Measurements from ENCODE around the gene SYNPO2. TPM values are rescaled to one million over a fixed set of nuclear protein-coding genes. Genes with fewer than 3 reads are reported as not detected.

Gene SYNPO2
- total and polyA plus RNA-seq, 8 donors, result 2.8 to 30.7 (median 4.6) TPM

DNA sequence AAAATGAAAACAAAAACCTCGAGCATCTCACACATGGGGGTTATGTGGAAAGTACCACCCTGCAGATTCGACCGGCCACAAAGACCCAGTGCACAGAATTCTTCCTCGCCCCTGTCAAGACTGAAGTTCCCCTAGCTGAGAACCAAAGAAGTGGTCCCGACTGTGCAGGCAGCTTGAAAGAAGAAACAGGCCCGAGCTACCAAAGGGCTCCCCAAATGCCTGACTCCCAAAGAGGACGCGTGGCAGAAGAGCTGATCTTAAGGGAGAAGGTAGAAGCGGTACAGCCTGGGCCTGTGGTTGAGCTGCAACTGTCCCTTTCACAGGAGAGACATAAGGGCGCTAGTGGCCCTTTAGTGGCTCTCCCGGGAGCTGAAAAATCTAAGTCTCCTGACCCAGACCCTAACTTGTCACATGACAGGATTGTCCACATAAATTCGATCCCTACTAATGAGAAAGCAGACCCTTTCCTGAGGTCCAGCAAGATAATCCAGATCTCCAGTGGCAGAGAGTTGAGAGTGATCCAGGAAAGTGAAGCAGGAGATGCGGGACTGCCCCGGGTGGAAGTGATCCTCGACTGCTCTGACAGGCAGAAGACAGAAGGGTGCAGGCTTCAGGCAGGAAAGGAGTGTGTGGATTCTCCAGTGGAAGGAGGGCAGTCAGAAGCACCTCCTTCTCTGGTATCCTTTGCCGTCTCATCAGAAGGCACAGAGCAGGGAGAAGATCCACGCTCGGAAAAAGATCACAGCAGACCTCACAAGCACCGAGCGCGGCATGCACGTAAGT lies 138.2 kb downstream of the SYNPO2 start:
- ATAC-seq (peak; percentile 26), DNase-seq (no peak)
- Histone ChIP-seq H3K9me3 (no peaks in the 10 kb centered on the region), H3K4me1 (peaks cover 0 to 15% of the 10 kb centered on the region in 2 donors), H3K4me3 (peak overlapping the region in 1 of 2 donors; percentile 6), H3K27me3 (no peaks in the 10 kb centered on the region), H3K36me3 (no peaks in the 10 kb centered on the region), H3K27ac (peak overlapping the region; percentile 85 to 90)
- TF ChIP-seq, protein P1, sequence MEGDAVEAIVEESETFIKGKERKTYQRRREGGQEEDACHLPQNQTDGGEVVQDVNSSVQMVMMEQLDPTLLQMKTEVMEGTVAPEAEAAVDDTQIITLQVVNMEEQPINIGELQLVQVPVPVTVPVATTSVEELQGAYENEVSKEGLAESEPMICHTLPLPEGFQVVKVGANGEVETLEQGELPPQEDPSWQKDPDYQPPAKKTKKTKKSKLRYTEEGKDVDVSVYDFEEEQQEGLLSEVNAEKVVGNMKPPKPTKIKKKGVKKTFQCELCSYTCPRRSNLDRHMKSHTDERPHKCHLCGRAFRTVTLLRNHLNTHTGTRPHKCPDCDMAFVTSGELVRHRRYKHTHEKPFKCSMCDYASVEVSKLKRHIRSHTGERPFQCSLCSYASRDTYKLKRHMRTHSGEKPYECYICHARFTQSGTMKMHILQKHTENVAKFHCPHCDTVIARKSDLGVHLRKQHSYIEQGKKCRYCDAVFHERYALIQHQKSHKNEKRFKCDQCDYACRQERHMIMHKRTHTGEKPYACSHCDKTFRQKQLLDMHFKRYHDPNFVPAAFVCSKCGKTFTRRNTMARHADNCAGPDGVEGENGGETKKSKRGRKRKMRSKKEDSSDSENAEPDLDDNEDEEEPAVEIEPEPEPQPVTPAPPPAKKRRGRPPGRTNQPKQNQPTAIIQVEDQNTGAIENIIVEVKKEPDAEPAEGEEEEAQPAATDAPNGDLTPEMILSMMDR (IDR thresholded peaks at IDR 0.05), result no peak
- intact Hi-C loops (cut with DNase I), result no loop called here

DNA sequence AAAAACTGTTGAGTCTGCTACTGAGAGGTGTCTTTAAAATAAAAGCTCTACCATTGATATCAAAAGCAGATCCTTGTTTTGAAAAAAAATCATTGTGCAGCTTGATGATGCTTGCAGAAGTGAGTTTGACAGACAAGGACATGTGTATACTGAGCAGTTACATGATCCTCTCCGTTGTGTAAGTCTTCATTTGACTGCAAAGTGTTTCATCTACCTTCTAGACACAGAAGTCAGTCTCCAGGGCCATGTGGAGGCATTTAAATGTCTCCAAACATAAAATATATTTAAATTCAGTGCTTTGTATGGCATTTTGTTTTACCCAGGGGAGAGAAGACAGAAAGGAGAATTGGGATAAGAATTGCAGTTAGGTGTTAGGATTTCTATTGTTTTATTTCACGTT lies 139.2 kb downstream of the SYNPO2 start:
- peak overlapping the region in 1 of 2 donors; percentile 85 for H3K27ac ChIP-seq
- intact Hi-C loops (cut with DNase I), result no loop called here

DNA sequence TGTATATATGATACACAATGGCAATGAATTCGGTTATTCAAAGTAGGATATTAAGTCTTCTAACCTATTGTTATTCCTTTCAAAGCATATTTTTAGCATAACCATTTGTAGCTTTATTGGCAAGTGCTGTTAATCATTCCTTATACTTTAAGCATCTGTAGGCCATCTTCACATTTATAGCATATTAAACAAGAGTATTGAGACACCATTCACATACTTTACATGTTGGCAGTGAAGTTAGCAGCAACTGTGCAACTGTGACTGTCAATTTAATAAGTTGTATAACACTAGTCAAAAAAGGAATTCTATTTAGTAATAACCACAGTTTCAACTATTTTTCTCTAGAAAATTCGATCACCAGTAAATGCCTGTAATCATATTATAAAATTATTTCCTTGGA lies 139.6 kb downstream of the SYNPO2 start:
- DNase-seq (no peak), ATAC-seq (no peak)
- H3K4me3 ChIP-seq, result peak overlapping the region in 1 of 2 donors; percentile 6
- H3K27ac ChIP-seq, result peak overlapping the region in 1 of 2 donors; percentile 85
- H3K9me3 ChIP-seq, result no peaks in the 10 kb centered on the region
- TF ChIP-seq, protein P1 (IDR thresholded peaks at IDR 0.05), result no peak
- H3K4me1 ChIP-seq, result peaks cover 0 to 15% of the 10 kb centered on the region in 2 donors
- intact Hi-C loops (cut with DNase I), result no loop called here
- H3K27me3 ChIP-seq, result no peaks in the 10 kb centered on the region
- H3K36me3 ChIP-seq, result no peaks in the 10 kb centered on the region

More for the DNA sequence above, 139.2 kb downstream of the SYNPO2 start:
- DNase-seq (no peak), ATAC-seq (no peak)
- H3K27me3 ChIP-seq, result no peaks in the 10 kb centered on the region
- H3K4me1 ChIP-seq, result peaks cover 0 to 15% of the 10 kb centered on the region in 2 donors
- no peaks in the 10 kb centered on the region for H3K9me3 ChIP-seq
- TF ChIP-seq, protein P1 (IDR thresholded peaks at IDR 0.05), result no peak
- no peaks in the 10 kb centered on the region for H3K36me3 ChIP-seq
- H3K4me3 ChIP-seq, result peak overlapping the region; percentile 2 to 6

DNA sequence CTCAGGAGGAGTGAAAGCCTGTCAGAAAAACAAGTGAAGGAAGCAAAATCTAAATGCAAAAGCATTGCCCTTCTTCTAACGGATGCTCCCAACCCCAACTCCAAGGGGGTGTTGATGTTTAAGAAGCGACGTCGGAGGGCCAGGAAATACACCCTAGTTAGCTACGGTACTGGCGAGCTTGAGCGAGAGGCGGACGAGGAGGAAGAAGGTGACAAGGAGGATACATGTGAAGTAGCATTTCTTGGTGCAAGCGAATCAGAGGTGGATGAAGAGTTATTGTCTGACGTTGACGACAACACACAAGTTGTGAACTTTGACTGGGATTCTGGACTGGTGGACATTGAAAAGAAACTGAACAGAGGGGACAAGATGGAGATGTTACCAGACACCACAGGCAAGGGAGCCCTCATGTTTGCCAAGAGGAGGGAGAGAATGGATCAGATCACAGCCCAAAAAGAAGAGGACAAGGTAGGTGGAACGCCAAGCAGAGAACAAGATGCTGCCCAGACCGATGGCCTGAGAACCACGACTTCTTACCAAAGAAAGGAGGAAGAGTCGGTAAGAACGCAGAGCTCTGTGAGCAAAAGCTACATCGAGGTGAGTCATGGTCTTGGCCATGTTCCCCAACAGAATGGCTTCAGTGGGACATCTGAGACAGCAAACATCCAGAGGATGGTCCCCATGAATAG lies 141.3 kb downstream of the SYNPO2 start:
- no peak overlapping the region for H3K4me3 ChIP-seq
- no peaks in the 10 kb centered on the region for H3K9me3 ChIP-seq
- H3K27ac ChIP-seq, result no peak overlapping the region
- ATAC-seq (no peak), DNase-seq (no peak)
- TF ChIP-seq, protein P1 (IDR thresholded peaks at IDR 0.05), result no peak
- H3K4me1 ChIP-seq, result peaks cover 0 to 14% of the 10 kb centered on the region in 2 donors
- H3K36me3 ChIP-seq, result no peaks in the 10 kb centered on the region
- intact Hi-C loops (cut with DNase I), result no loop called here
- no peaks in the 10 kb centered on the region for H3K27me3 ChIP-seq

DNA sequence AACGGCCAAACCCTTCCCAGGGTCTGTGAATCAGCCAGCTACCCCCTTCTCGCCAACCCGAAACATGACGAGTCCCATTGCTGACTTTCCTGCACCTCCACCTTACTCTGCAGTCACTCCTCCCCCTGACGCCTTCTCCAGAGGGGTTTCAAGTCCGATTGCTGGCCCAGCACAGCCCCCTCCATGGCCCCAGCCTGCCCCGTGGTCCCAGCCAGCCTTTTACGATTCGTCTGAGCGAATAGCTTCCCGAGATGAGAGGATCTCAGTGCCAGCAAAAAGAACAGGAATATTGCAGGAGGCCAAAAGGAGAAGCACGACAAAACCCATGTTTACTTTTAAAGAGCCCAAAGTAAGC lies 141.9 kb downstream of the SYNPO2 start:
- H3K27ac ChIP-seq, result no peak overlapping the region
- no peak overlapping the region for H3K4me3 ChIP-seq
- H3K36me3 ChIP-seq, result no peaks in the 10 kb centered on the region
- TF ChIP-seq, protein P1 (IDR thresholded peaks at IDR 0.05), result no peak
- intact Hi-C loops (cut with DNase I), result no loop called here
- no peaks in the 10 kb centered on the region for H3K27me3 ChIP-seq
- no peak for ATAC-seq
- H3K4me1 ChIP-seq, result peaks cover 0 to 9% of the 10 kb centered on the region in 2 donors
- DNase-seq, result no peak
- H3K9me3 ChIP-seq, result no peaks in the 10 kb centered on the region

Data from left lung (tissue), 10 donors.